Measurements from ENCODE around the gene GBE1.
"Not testable (repeated sequence)": the region's sequence is repeated elsewhere in the genome, so short reads cannot be mapped to it uniquely, and the experiment has no call there.

Gene GBE1

GRCh38 chr3:81760924-81761903 lies at the start of gene GBE1:
TSS of gene GBE1 (minus strand) at chr3:81761645. CDS start at chr3:81761517, 128 bp downstream.
- peak; percentile 90 for DNase-seq

DNA sequence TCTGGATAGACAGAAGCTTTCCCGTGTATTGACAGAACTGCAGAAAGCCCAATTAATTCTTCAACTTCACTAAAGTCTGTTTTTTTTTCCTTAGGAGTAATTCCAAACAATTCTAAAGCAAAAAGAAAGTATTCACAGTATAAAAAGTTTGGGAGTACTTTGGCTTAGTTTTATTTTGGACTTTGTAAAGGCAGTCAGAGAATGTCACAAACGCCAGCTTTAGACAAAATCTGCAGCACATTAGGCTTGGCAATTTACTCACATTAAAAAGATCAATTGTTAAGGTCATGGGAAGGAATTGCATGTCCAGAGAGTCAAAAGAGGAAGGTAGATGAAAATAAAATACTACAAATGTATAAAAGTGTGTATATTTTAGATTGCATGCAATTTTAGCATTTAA lies 47.5 kb upstream of the GBE1 start:
- DNase-seq, result no peak

- no peak for DNase-seq
Measured at GRCh38 chr3:81799403-81799802, 38.0 kb upstream of the GBE1 start.

DNA sequence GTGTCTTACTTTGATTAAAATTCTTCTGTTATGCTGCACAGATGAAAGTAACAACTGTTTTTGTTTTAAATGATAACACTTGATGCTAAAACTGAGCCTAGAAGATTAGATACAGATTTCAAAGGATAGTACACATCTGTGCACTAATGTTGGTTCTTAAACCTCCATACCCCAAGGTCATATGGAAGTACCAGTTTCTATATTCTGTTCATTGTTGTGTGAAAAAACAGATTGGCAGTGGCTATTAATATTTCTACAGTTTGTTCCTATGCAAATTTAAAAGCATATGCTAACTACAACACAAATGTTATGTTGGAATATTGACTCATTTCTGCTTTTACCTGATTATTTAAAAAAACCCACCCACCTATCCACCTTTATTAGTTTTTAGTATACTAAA lies 32.0 kb upstream of the GBE1 start:
- no peak for DNase-seq

GRCh38 chr3:81790117-81790516 lies 28.7 kb upstream of the GBE1 start:
- no peak for DNase-seq

- DNase-seq, result no peak
Measured at GRCh38 chr3:81789691-81790090, 28.2 kb upstream of the GBE1 start.

GRCh38 chr3:81788610-81789009 lies 27.2 kb upstream of the GBE1 start:
- no peak for DNase-seq

DNA sequence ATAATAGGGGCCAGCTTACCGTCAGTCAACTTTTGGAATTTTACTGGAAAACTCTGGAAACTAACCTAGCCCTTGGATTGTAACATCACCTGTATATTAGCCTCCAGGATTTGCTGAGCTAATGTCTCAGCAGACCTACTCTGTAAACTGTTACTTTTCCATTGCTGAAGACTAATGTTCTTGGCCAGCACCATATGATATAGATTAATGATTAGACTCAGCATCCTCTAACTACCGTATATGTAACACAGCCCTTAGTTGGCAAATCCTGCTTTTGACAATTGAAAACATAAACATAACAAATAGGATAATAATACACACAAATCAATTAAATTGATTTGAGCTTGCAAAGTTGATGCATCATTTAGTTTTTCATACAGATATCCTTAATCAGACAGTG lies 26.6 kb upstream of the GBE1 start:
- DNase-seq, result no peak

- DNase-seq, result no peak
Measured at GRCh38 chr3:81782585-81782984, 21.1 kb upstream of the GBE1 start.

DNA sequence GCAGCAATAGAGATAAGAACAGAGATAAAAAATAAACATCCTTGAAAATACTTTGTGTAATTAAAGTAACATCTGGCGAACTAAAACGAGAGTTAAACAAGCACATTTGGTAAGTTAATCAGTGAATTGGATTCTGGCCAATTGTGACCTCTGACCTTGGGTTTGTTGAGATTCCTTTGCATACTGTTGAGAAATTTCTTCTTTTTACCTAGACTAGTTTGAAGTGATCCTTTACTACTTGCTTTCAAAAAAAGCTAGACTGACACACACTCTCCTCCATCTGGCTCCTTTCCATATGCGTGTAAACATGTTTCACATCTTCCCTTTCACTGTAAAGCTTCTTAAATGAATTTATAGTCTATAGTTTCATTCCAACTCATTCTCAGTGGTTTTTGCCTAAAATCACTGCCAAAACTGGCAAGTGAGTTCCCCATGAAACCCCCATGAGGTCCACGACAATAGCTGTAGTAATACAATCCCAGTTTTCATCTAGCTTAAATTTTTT lies 17.3 kb upstream of the GBE1 start:
- no peak for DNase-seq

DNA sequence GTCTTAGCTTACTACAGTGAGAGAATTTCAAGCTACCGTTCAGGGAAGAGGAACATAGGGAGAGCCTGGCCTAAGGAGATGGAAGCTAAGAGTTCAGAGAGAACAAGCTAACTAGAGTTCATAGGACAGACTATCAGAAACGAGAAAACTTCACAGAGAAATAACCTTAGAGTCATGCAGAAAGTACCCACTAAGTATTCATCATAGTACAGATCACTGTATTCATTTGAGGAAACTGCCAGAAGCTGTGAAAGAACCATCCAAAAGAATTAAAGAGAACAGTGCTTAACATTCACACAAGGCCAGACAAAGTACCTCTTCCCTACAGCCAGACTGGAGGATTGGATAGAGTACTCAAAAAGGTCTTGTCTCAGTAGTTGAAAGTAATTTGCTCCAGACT lies 15.2 kb upstream of the GBE1 start:
- DNase-seq, result no peak

GRCh38 chr3:81770710-81771109 lies 9.3 kb upstream of the GBE1 start:
- no peak for DNase-seq

- DNase-seq, result no peak
Measured at GRCh38 chr3:81769299-81769698, 7.9 kb upstream of the GBE1 start.

DNA sequence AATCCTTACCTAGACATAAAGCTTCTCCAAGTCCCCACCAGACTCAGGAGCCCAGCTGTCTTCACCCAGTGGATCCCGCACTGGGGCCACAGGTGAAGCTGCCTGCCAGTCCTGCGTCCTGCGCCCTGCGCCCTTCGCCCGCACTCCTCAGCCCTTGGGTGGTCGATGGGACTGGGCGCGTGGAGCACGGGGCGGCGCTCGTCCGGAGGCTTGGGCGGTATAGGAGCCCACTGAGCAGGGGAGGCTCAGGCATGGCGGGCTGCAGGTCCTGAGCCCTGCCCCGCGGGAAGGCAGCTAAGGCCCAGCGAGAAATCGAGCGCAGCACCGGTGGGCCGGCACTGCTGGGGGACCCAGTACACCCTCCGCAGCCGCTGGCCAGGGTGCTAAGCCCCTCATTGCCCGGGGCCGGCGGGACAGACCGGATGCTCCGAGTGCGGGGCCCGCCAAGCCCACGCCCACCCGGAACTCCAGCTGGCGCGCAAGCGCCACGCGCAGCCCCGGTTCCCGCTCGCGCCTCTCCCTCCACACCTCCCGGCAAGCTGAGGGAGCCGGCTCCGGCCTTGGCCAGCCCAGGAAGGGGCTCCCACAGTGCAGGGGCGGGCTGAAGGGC lies 5.9 kb upstream of the GBE1 start:
- DNase-seq, result not testable (repeated sequence)

DNA sequence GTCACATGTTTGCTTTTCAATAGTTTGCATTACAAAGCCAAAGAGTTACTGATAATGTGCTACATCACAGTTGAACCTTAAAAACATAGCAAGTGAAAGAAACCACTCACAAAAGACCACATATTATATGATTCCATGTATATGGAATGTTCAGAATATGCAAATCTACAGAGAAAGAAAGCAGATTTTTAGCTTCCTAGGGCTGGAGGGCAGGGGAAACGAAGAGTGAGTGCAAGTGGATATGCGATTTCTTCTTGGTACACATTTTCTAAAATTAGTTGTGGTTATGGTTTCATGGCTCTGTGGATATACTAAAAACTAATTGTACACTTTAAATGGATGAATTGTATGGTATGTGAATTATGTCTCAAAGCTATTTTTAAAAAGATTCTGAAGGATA lies 4.0 kb upstream of the GBE1 start:
- no peak for DNase-seq

DNA sequence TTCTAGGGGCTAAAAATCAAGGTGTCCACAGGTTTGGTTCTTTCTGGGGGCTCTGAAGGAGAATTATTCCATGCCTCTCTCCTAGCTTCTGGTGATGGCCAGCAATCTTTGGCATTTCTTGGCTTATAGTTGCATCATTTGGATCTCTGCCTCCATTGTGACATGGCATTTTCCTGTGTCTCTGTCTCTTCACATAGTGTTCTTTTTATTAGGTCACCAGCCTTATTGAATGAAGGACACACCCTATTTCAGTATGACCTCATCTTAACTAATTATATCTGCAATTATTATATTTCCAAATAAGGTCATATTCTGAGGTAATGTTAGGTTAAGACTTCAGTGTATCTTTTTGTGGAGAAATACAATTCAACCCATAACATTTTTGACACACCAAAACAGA lies 3.2 kb upstream of the GBE1 start:
- DNase-seq, result no peak

GRCh38 chr3:81764002-81764401 lies 2.6 kb upstream of the GBE1 start:
- no peak for DNase-seq

DNA sequence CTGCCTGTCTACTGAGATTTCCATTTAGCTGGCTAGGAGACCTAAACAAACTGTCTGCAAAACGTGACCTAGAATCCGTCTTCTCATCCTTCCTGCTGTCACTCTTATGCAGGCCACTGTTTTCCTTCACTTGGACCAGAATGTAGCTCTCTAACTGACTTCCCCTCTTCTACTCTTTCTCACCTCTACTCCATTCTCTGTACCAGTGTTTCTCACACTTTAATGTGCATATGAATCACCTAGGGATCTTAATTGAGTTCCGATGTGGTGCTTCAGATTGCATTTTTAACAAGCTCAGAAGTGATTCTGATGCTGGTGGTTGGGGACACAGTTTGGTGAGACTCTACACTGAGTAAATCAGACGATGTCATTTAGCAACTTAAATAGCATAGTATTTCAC lies 1.6 kb upstream of the GBE1 start:
- no peak for DNase-seq

- no peak for DNase-seq
Measured at GRCh38 chr3:81761904-81762580, 597 bp upstream of the GBE1 start.

- DNase-seq, result no peak
Measured at GRCh38 chr3:81760215-81760614, 1.2 kb downstream of the GBE1 start.

DNA sequence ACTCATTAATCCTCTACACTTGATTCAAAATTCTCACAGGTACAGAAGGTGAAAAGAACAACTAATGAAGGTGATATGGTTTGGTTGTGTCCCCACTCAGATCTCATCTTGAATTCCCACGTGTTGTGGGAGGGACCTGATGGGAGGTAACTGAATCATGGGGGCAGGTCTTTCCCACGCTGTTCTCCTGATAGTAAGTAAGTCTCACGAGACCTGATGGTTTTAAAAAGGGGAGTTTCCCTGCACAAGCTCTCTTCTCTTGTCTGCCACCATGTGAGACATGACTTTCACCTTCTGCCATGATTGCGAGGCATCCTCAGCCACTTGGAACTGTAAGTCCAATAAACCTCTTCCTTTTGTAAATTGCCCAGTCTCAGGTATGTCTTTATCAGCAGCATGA lies 2.7 kb downstream of the GBE1 start:
- DNase-seq, result not testable (repeated sequence)

DNA sequence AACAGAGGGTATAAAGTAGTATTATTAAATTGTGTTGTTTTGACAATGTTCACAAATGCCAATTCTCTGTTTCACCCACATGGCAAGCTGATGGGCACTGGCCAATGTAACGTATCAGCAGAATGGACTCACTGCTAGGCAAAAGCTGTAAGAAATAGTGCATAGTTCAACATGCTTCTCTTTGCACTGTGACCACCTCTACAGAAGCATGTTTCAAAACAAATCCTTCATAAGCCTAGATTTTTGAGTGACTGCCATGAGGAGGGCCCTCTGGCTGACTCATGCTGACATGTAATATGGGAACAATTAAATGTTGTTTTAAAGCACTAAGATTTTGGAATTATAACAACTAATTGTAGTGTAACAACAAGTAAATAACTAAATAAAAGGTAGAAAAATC lies 3.2 kb downstream of the GBE1 start:
- no peak for DNase-seq

DNA sequence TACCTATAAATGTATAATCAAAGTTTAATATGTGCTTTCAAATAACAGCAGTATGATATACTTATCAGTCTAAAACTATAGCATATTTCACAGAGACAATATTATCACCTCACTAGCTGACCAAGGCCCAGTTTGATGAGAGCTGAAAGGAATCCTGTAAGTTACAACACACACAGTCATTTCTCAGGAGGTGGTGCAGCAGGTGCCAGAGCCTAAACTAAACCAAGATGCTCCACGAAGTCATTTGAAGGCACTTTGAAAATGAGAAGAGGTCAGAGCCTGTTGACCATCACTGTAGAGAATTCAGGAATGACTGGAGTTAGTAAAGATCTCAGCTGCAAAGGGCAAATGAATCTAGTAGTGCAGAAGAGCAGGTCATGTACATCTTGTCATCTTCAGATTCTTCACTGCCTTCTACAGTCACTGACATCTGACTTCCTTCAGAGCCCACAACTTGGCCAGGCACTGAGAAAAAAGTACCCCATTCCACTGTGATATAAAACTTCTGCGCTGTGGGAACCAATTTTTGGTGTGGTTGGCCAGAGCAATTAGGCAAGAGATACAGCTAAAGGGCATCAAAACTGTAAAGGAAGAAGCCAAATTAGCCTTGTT lies 7.9 kb downstream of the GBE1 start:
- no peak for DNase-seq
